Measurements from ENCODE around the gene COLEC12.

The COLEC12 gene

GRCh38 chr18:340044-340443, 160.5 kb downstream of the COLEC12 start:
- H4K20me1 ChIP-seq (ENCODE audit: insufficient read depth, low read length): no peaks in the 10 kb centered on the region
- no peak for TF ChIP-seq EZH2phosphoT487 (IDR thresholded peaks at IDR 0.05; ENCODE audit: low read depth)
- TF ChIP-seq CTCF (IDR thresholded peaks at IDR 0.05; ENCODE audit: low read depth, low read length): no peak
- no peak overlapping the region for H3K4me3 ChIP-seq (ENCODE audit: low read length)
- no peak overlapping the region for H3K27ac ChIP-seq (ENCODE audit: low read length)
- H3K9me3 ChIP-seq (ENCODE audit: insufficient read depth, low read length): no peaks in the 10 kb centered on the region
- no peaks in the 10 kb centered on the region for H3K79me2 ChIP-seq (ENCODE audit: low read length)
- no peaks in the 10 kb centered on the region for H3K36me3 ChIP-seq (replicated peaks; ENCODE audit: low read depth, low read length)
- H2AFZ ChIP-seq (ENCODE audit: low read depth, low read length): no peak overlapping the region
- H3K4me1 ChIP-seq (ENCODE audit: low read length): no peaks in the 10 kb centered on the region
- peaks cover 8% of the 10 kb centered on the region; the same call in 1 of the 2 replicates for H3K27me3 ChIP-seq (ENCODE audit: low read depth, low read length)
- no peak overlapping the region for H3K4me2 ChIP-seq (ENCODE audit: low read length)
- H3K9ac ChIP-seq (ENCODE audit: low read length): no peak overlapping the region

GRCh38 chr18:339200-339599, 161.3 kb downstream of the COLEC12 start:
- H3K9me3 ChIP-seq (ENCODE audit: insufficient read depth, low read length): no peaks in the 10 kb centered on the region
- no peak overlapping the region for H3K4me2 ChIP-seq (ENCODE audit: low read length)
- no peaks in the 10 kb centered on the region for H3K36me3 ChIP-seq (replicated peaks; ENCODE audit: low read depth, low read length)
- no peak overlapping the region for H2AFZ ChIP-seq (ENCODE audit: low read depth, low read length)
- no peak overlapping the region for H3K9ac ChIP-seq (ENCODE audit: low read length)
- no peaks in the 10 kb centered on the region for H3K4me1 ChIP-seq (ENCODE audit: low read length)
- no peak for TF ChIP-seq CTCF (IDR thresholded peaks at IDR 0.05; ENCODE audit: low read depth, low read length)
- TF ChIP-seq EZH2phosphoT487 (IDR thresholded peaks at IDR 0.05; ENCODE audit: low read depth): no peak
- H3K27ac ChIP-seq (ENCODE audit: low read length): no peak overlapping the region
- H3K79me2 ChIP-seq (ENCODE audit: low read length): no peaks in the 10 kb centered on the region
- no peak overlapping the region for H3K4me3 ChIP-seq (ENCODE audit: low read length)
- H4K20me1 ChIP-seq (ENCODE audit: insufficient read depth, low read length): no peaks in the 10 kb centered on the region
- peaks cover 8% of the 10 kb centered on the region; the same call in 1 of the 2 replicates for H3K27me3 ChIP-seq (ENCODE audit: low read depth, low read length)

- H3K9me3 ChIP-seq (ENCODE audit: insufficient read depth, low read length): no peaks in the 10 kb centered on the region
- H2AFZ ChIP-seq (ENCODE audit: low read depth, low read length): no peak overlapping the region
- H3K79me2 ChIP-seq (ENCODE audit: low read length): no peaks in the 10 kb centered on the region
- no peaks in the 10 kb centered on the region for H3K36me3 ChIP-seq (replicated peaks; ENCODE audit: low read depth, low read length)
- no peak overlapping the region for H3K4me3 ChIP-seq (ENCODE audit: low read length)
- H3K4me2 ChIP-seq (ENCODE audit: low read length): no peak overlapping the region
- no peaks in the 10 kb centered on the region for H3K4me1 ChIP-seq (ENCODE audit: low read length)
- H4K20me1 ChIP-seq (ENCODE audit: insufficient read depth, low read length): no peaks in the 10 kb centered on the region
- no peak for TF ChIP-seq CTCF (IDR thresholded peaks at IDR 0.05; ENCODE audit: low read depth, low read length)
- no peak for TF ChIP-seq EZH2phosphoT487 (IDR thresholded peaks at IDR 0.05; ENCODE audit: low read depth)
- peaks cover 8% of the 10 kb centered on the region; the same call in 1 of the 2 replicates for H3K27me3 ChIP-seq (ENCODE audit: low read depth, low read length)
- no peak overlapping the region for H3K27ac ChIP-seq (ENCODE audit: low read length)
- H3K9ac ChIP-seq (ENCODE audit: low read length): no peak overlapping the region
These were observed 163.8 kb downstream of the COLEC12 start for GRCh38 chr18:336713-337112.

- no peak overlapping the region for H3K9ac ChIP-seq (ENCODE audit: low read length)
- no peak overlapping the region for H3K4me3 ChIP-seq (ENCODE audit: low read length)
- no peaks in the 10 kb centered on the region for H3K4me1 ChIP-seq (ENCODE audit: low read length)
- no peaks in the 10 kb centered on the region for H3K36me3 ChIP-seq (replicated peaks; ENCODE audit: low read depth, low read length)
- TF ChIP-seq CTCF (IDR thresholded peaks at IDR 0.05; ENCODE audit: low read depth, low read length) (no peak), EZH2phosphoT487 (IDR thresholded peaks at IDR 0.05; ENCODE audit: low read depth) (no peak)
- H3K27ac ChIP-seq (ENCODE audit: low read length): no peak overlapping the region
- H3K4me2 ChIP-seq (ENCODE audit: low read length): no peak overlapping the region
- no peaks in the 10 kb centered on the region for H3K79me2 ChIP-seq (ENCODE audit: low read length)
- H3K27me3 ChIP-seq (ENCODE audit: low read depth, low read length): peaks cover 8% of the 10 kb centered on the region; the same call in 1 of the 2 replicates
- H2AFZ ChIP-seq (ENCODE audit: low read depth, low read length): no peak overlapping the region
- no peaks in the 10 kb centered on the region for H3K9me3 ChIP-seq (ENCODE audit: insufficient read depth, low read length)
- H4K20me1 ChIP-seq (ENCODE audit: insufficient read depth, low read length): no peaks in the 10 kb centered on the region
These were observed 164.8 kb downstream of the COLEC12 start for GRCh38 chr18:335733-336132.

Measured in OCI-LY3 (cell line).